Head of caudate nucleus (tissue), 42 donors: Measurements from ENCODE around the gene MSTO1.
"Not testable (repeated sequence)": the region's sequence is repeated elsewhere in the genome, so short reads cannot be mapped to it uniquely, and the experiment has no call there.

Experiments used
- DNase-seq, 42 donors: peaks; one replicate each; pipeline versions ENCODE4 v3.0.0 to v3.0.0-alpha.2; 2020 to 2021; ENCODE audit warnings: mixed read lengths in 7 of 42
- intact Hi-C: fragments of 100-400 bp; cut with DNase I; formaldehyde crosslinking; loops from one replicate; pipeline ENCODE4 v1.15.0; 2022

Gene MSTO1

DNA sequence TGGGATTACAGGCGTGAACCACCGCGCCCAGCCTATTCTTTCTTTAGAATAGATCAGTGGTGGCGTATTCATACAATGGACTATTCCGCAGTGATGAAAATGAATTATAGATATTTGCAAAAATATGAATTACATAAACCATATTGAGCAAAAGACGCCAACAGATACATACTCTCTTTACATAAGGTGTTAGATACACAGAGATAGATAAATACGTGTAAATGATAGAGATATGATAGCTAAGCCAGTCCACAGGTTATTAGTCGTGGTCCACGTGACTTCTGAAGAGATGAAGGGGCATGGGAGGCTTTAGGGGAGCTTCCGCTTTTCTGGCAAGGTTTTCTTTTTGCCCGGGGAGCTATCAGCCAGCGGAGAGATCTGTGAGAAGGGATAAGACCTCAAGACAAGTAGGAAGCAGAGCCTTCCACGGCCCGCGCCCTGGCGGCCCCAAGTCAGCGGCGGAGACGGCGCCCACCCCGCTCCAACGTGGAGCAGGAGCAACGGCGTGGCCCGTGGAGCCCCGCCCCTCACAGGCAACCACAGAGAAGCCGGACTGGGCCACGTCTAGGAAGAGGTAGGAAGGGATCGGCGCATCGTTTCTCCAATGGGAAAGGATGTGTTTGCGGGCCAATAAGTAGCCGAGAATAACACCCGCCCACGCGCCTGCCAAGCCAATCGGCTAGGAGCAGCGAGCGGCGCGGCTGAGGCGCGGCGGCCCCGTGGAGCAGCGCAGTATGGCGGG is at the start of gene MSTO1:
Gene MSTO1, plus strand, starts transcription at position 704 of the 742 bp plus-strand sequence. Its CDS starts 31 bp downstream, at position 735.
- peak; percentile 92 to 99 (median 98) for DNase-seq
- intact Hi-C loops: no loop called here

- intact Hi-C loops: not testable (repeated sequence)
- peak in 32 of 42 donors; percentile 23 to 84 (median 62) for DNase-seq
Observed at GRCh38 chr1:155561779-155562580, 48.0 kb upstream of the MSTO1 start.

- intact Hi-C loops: no loop called here
- DNase-seq: peak; percentile 85 to 97 (median 94)
Observed at GRCh38 chr1:155562581-155563376, 47.2 kb upstream of the MSTO1 start, which contains the start of gene ASH1L. Gene ASH1L, minus strand, starts transcription at chr1:155562803. Its CDS starts 41,284 bp downstream, at chr1:155521519.

DNA sequence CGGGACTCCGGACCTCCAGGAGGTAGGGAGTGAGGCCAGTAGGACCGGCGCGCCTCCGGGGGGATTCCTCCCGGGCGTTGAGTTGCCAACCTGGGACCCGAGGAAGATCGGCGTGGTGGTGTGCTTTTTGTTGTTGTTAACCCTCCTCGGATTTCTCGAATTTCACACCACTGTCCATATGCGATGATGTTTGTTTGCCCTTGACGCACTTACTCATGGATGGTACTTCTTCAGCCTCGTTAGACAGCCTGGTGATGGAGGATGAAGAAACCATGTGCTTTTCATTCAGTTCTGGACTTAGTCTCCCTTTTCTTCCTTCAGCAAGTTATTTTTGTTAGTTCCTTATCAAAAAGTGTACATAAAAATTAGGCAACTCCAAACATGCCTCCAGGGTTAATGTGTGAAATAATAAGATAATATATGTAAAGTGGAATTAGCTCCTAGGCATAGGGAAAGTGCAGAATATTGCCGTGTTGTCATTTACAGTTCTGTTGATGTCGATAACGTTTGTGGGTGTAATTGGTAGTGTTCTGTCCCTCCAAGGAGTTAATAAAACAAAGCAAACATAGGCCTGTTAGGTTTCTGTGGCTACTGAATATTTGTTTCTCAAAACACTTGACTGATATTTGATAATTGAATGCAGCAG is 46.5 kb upstream of the MSTO1 start:
- intact Hi-C loops: not testable (repeated sequence)

DNA sequence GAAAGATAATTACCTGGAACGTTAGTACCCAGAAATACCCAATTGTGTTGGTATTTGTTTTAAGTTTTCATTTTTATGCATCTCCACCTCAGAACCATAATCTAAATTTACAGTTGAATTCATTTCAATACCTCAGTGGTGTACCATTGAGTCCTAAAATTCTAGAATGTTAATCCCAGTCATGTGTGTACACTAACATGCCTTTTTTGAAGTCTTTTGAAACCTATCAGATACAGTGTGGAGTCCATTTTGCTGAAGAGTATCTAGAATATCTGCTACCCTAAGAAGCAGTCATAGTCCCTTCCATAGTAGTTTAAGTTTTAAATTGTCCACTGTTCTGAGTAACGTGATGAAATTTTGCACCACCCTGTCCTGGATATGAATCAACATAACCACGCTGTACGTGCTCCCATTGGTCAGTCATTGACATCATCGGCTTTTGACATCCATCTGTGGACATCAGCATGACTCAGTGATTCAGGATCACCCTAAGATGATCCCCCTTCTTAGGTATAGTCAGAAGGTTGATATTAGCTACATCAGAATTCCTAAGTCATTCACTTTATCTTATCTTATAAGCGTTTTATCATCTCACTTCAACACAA is 39.9 kb upstream of the MSTO1 start:
- DNase-seq: no peak
- intact Hi-C loops: no loop called here

More for the DNA sequence above, 46.5 kb upstream of the MSTO1 start:
- not testable (repeated sequence) for DNase-seq

GRCh38 chr1:155570593-155570990 is 39.4 kb upstream of the MSTO1 start:
- no peak for DNase-seq
- intact Hi-C loops: no loop called here

DNA sequence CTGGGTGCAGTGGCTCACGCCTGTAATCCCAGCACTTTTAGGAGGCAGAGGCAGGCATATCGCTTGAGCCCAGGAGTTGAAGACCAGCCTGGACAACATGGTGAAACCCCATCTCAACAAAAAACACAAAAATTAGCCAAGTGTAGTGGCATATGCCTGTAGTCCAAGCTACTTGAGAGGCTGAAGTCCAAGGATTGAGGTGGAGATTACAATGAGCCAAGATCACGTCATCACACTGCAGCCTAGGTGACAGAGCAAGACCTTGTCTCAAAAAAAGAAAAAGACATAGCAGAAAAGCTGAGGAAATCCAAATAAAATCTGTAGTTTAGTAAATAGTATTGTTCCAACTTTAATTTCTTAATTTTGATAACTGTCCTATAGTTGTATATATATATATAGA is 35.9 kb upstream of the MSTO1 start:
- intact Hi-C loops: no loop called here

DNA sequence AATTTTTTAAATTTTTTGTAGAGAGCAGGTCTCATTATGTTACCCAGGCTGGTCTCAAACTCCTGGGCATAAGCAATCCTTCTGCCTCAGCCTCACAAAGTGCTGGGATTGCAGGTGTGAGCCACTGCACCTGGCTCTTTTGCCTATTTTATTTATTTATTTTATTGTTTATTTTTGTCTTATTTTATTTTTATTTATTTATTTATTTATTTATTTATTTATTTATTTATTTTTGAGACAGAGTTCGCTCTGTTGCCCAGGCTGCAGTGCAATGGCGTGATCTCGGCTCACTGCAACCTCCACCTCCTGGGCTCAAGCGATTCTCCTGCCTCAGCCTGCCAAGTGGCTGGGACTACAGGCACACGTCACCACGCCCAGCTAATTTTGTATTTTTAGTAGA is 34.4 kb upstream of the MSTO1 start:
- DNase-seq, intact Hi-C loops: not testable (repeated sequence)

More for the DNA sequence above, 35.9 kb upstream of the MSTO1 start:
- DNase-seq: no peak

GRCh38 chr1:155583846-155584245 is 26.2 kb upstream of the MSTO1 start:
- DNase-seq, intact Hi-C loops: not testable (repeated sequence)

DNA sequence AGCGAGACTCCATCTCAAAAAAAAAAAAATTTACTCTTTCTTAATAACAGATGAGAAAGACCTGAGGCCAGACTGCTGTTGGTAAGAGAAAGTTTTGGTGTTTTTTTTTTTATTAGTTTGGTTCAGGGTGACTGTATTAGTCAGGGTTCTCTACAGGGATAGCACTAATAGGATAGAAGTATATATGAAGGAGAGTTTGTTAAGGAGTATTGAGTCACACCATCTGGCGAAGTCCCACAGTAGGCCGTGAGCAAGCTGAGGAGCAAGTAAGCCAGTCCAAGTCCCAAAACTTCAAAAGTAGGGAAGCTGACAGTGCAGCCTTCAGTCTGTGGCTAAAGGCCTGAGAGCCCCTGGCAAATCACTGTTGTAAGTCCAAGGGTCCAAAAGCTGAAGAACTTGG is 20.7 kb upstream of the MSTO1 start:
- intact Hi-C loops, DNase-seq: not testable (repeated sequence)

- not testable (repeated sequence) for DNase-seq
- intact Hi-C loops: loop anchor here (10.0 kb wide), 1 partner anchor 336 kb away; the partner anchor contains the start of gene ENTREP3
Observed at GRCh38 chr1:155590516-155591247, 19.3 kb upstream of the MSTO1 start.

- intact Hi-C loops: loop anchor here (10.0 kb wide), 1 partner anchor 337 kb away; the partner anchor contains the start of gene ENTREP3
- peak in 11 of 42 donors; percentile 15 to 70 (median 42) for DNase-seq
Observed at GRCh38 chr1:155591770-155592169, 18.2 kb upstream of the MSTO1 start.

DNA sequence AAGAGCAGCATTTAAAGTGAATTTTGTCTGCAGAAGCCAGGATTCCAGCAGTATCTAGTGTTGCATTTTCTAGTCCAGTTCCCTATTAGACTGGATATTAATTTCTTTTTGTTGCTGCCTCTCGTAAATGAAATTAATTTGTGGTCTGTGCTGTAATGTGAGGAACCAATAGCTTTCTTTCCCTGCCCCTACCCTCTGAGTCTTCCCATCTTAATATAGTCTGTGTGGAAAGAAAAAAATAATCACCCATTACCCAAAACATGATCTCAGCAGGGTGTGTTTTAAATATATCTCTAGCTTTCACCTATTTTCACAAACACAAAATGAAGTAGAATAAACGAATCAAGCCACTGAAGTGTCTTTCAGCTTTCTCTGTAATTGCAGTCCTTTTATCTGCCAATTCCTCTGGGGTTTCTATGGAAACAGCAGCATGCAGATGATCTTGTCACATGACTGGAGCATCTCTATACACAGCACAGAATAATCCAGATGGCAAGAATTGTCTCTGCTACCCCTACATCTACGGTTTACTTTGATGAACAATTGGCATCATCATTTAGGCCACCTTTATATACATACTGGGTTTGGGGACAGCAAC is 14.0 kb upstream of the MSTO1 start:
- peak in 7 of 42 donors; percentile 3 to 56 (median 18) for DNase-seq
- intact Hi-C loops: loop anchor here (10.0 kb wide), 1 partner anchor 341 kb away; the partner anchor contains the start of gene ENTREP3

DNA sequence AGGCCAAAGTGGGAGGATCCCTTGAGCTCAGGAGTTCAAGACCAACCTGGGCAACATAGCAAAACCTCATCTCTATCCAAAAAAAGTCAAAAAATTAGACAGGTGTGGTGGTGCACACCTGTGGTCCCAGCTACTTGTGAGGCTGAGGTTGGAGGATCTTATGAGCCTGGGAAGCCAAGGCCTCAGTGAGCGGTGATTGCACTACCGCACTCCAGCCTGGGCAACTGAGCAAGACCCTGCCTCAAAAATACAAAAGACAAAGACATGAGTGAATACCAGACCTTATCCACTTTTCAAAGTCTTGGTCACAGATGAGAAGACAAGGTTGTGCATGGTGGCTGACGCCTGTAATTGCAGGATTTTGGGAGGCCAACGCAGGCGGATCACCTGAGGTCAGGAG is 13.2 kb upstream of the MSTO1 start:
- no peak for DNase-seq
- intact Hi-C loops: loop anchor here (10.0 kb wide), 1 partner anchor 342 kb away; the partner anchor contains the start of gene ENTREP3

- peak; percentile 30 to 75 (median 54) for DNase-seq
- intact Hi-C loops: loop anchor here (10.0 kb wide), 1 partner anchor 344 kb away; the partner anchor contains the start of gene ENTREP3
Observed at GRCh38 chr1:155598842-155599331, 11.1 kb upstream of the MSTO1 start.

- intact Hi-C loops: loop anchor here (10.0 kb wide), 1 partner anchor 345 kb away; the partner anchor contains the start of gene ENTREP3
- not testable (repeated sequence) for DNase-seq
Observed at GRCh38 chr1:155599828-155600572, 10.0 kb upstream of the MSTO1 start.
